ENCODE results near the gene USP32.
"Not testable (repeated sequence)": the region's sequence is repeated elsewhere in the genome, so short reads cannot be mapped to it uniquely, and the experiment has no call there.

Gene USP32

GRCh38 chr17:60392042-60392844 lies at the start of gene USP32:
USP32 (minus strand) TSS chr17:60392133; CDS start chr17:60391939, 194 bp downstream.
- peak; percentile 66 to 100 (median 97) for DNase-seq

GRCh38 chr17:60439501-60439900 lies 47.6 kb upstream of the USP32 start:
- no peak for DNase-seq

- no peak for DNase-seq
Observed at GRCh38 chr17:60436676-60437075, 44.7 kb upstream of the USP32 start.

- DNase-seq, result peak in 12 of 14 donors; percentile 41 to 71 (median 57)
Observed at GRCh38 chr17:60435244-60436167, 43.6 kb upstream of the USP32 start.

GRCh38 chr17:60433021-60433997 lies 41.4 kb upstream of the USP32 start:
- not testable (repeated sequence) for DNase-seq

- not testable (repeated sequence) for DNase-seq
Observed at GRCh38 chr17:60430561-60430960, 38.6 kb upstream of the USP32 start.

- not testable (repeated sequence) for DNase-seq
Observed at GRCh38 chr17:60428491-60428890, 36.6 kb upstream of the USP32 start.

GRCh38 chr17:60426596-60426995 lies 34.7 kb upstream of the USP32 start:
- no peak for DNase-seq

GRCh38 chr17:60425626-60426025 lies 33.7 kb upstream of the USP32 start:
- no peak for DNase-seq

GRCh38 chr17:60423865-60424264 lies 31.9 kb upstream of the USP32 start:
- DNase-seq, result no peak

GRCh38 chr17:60422162-60422665 lies 30.3 kb upstream of the USP32 start, which contains the start of gene CHCT1:
CHCT1 (plus strand) TSS chr17:60422489; CDS start chr17:60422593, 104 bp downstream.
- DNase-seq, result peak in 1 of 14 donors; percentile 20

GRCh38 chr17:60421273-60422161 lies 29.6 kb upstream of the USP32 start:
- peak in 12 of 14 donors; percentile 11 to 83 (median 62) for DNase-seq

GRCh38 chr17:60419875-60420274 lies 27.9 kb upstream of the USP32 start:
- DNase-seq, result not testable (repeated sequence)

- not testable (repeated sequence) for DNase-seq
Observed at GRCh38 chr17:60419003-60419402, 27.1 kb upstream of the USP32 start.

GRCh38 chr17:60416368-60416925 lies 24.5 kb upstream of the USP32 start:
- DNase-seq, result peak in 3 of 14 donors; percentile 4 to 37 (median 14)

- DNase-seq, result no peak
Observed at GRCh38 chr17:60415146-60415545, 23.2 kb upstream of the USP32 start.

- no peak for DNase-seq
Observed at GRCh38 chr17:60412701-60413100, 20.8 kb upstream of the USP32 start.

- DNase-seq, result no peak
Observed at GRCh38 chr17:60410001-60410400, 18.1 kb upstream of the USP32 start.

GRCh38 chr17:60406887-60407286 lies 15.0 kb upstream of the USP32 start:
- no peak for DNase-seq

GRCh38 chr17:60403962-60404361 lies 12.0 kb upstream of the USP32 start:
- DNase-seq, result no peak
